MM.1S (cell line): Measurements from ENCODE around the gene PSMD3.

ENCODE experiments used
- DNase-seq: peaks from one replicate; pipeline ENCODE4 v3.0.0-alpha.2; 2015
- H2AFZ ChIP-seq: fragments of 300-600 bp; sonication (generic); 2 replicates; pipeline ENCODE4 v1.6.0; 2016; ENCODE audit warnings: antibody characterized with exemption, low read length
- H3F3A ChIP-seq: fragments of 300-600 bp; sonication (generic); 2 replicates; pipeline ENCODE4 v1.6.1; 2016; ENCODE audit warnings: mild to moderate bottlenecking, antibody characterized with exemption, low read length, moderate library complexity, mixed read lengths; ENCODE audit not compliant: insufficient read depth
- H3K27ac ChIP-seq: fragments of 300-600 bp; sonication (generic); 2 replicates; pipeline ENCODE4 v1.5.1; 2016; ENCODE audit warnings: mild to moderate bottlenecking, low read length
- H3K27me3 ChIP-seq: fragments of 300-600 bp; sonication (generic); replicated peaks from 2 replicates; pipeline ENCODE4 v1.6.0; 2016; ENCODE audit warnings: low read length; ENCODE audit not compliant: insufficient read depth
- H3K36me3 ChIP-seq: fragments of 300-600 bp; sonication (generic); replicated peaks from 2 replicates; pipeline ENCODE4 v1.6.1; 2016; ENCODE audit warnings: mild to moderate bottlenecking, low read length, mixed read lengths; ENCODE audit not compliant: insufficient read depth
- H3K4me1 ChIP-seq: fragments of 300-600 bp; sonication (generic); 2 replicates; pipeline ENCODE4 v1.6.1; 2016; ENCODE audit warnings: low read length, mixed read lengths
- H3K4me2 ChIP-seq: fragments of 300-600 bp; sonication (generic); 2 replicates; pipeline ENCODE4 v1.6.0; 2016; ENCODE audit warnings: low read depth, low read length
- H3K4me3 ChIP-seq: fragments of 300-600 bp; sonication (generic); 2 replicates; pipeline ENCODE4 v1.5.1; 2016; ENCODE audit warnings: low read length, mixed read lengths
- H3K79me2 ChIP-seq: fragments of 300-600 bp; sonication (generic); 2 replicates; pipeline ENCODE4 v1.6.1; 2016; ENCODE audit warnings: mixed run types, low read length, mixed read lengths
- H3K9ac ChIP-seq: fragments of 300-600 bp; sonication (generic); 2 replicates; pipeline ENCODE4 v1.6.1; 2016; ENCODE audit warnings: low read length, mixed read lengths
- H3K9me2 ChIP-seq: fragments of 300-600 bp; sonication (generic); replicated peaks from 2 replicates; pipeline ENCODE4 v1.6.1; 2016; ENCODE audit warnings: mild to moderate bottlenecking, low read length, mixed read lengths; ENCODE audit not compliant: insufficient read depth
- H3K9me3 ChIP-seq: fragments of 300-600 bp; sonication (generic); replicated peaks from 2 replicates; pipeline ENCODE4 v1.6.1; 2016; ENCODE audit warnings: mild to moderate bottlenecking, low read length, mixed read lengths; ENCODE audit not compliant: insufficient read depth
- H4K20me1 ChIP-seq: fragments of 300-600 bp; sonication (generic); 2 replicates; pipeline ENCODE4 v1.6.1; 2016; ENCODE audit warnings: mild to moderate bottlenecking, low read length, moderate library complexity, mixed read lengths; ENCODE audit not compliant: insufficient read depth
- CTCF ChIP-seq: fragments of 300-600 bp; sonication (generic); IDR thresholded peaks from 2 replicates; pipeline ENCODE4 v1.5.1; 2016; ENCODE audit warnings: antibody characterized with exemption, low read length, mixed read lengths
- EZH2 ChIP-seq: fragments of 300-600 bp; sonication (generic); optimal IDR thresholded peaks from 2 replicates; pipeline ENCODE3; 2017; ENCODE audit warnings: low read depth, mild to moderate bottlenecking, antibody characterized with exemption, low read length, mixed read lengths
- EZH2phosphoT487 ChIP-seq: fragments of 300-600 bp; sonication (generic); IDR thresholded peaks from 2 replicates; pipeline ENCODE4 v1.6.1; 2018; ENCODE audit warnings: antibody characterized with exemption, low read length

Gene PSMD3

GRCh38 chr17:40017422-40018080 is 36.9 kb downstream of the PSMD3 start:
- H3K36me3 ChIP-seq: no peaks in the 10 kb centered on the region
- H3K9ac ChIP-seq: no peak overlapping the region
- no peak overlapping the region for H3K4me3 ChIP-seq
- no peaks in the 10 kb centered on the region for H3K79me2 ChIP-seq
- H4K20me1 ChIP-seq: no peaks in the 10 kb centered on the region
- H3K27ac ChIP-seq: no peak overlapping the region
- no peaks in the 10 kb centered on the region for H3F3A ChIP-seq
- no peaks in the 10 kb centered on the region for H3K9me2 ChIP-seq
- no peaks in the 10 kb centered on the region for H3K4me1 ChIP-seq
- no peak for DNase-seq
- H3K9me3 ChIP-seq: no peaks in the 10 kb centered on the region
- no peak for TF ChIP-seq EZH2
- TF ChIP-seq EZH2phosphoT487: no peak
- TF ChIP-seq CTCF: no peak
- H3K27me3 ChIP-seq: no peaks in the 10 kb centered on the region
- no peak overlapping the region for H2AFZ ChIP-seq
- no peak overlapping the region for H3K4me2 ChIP-seq

- Histone ChIP-seq H3K9ac (no peak overlapping the region), H3K9me2 (no peaks in the 10 kb centered on the region), H3K4me2 (no peak overlapping the region), H3K79me2 (no peaks in the 10 kb centered on the region), H3F3A (no peaks in the 10 kb centered on the region), H3K27me3 (no peaks in the 10 kb centered on the region), H3K27ac (no peak overlapping the region), H3K4me3 (no peak overlapping the region), H3K36me3 (no peaks in the 10 kb centered on the region), H4K20me1 (no peaks in the 10 kb centered on the region), H3K9me3 (no peaks in the 10 kb centered on the region), H3K4me1 (no peaks in the 10 kb centered on the region), H2AFZ (no peak overlapping the region)
- TF ChIP-seq EZH2: no peak
- TF ChIP-seq EZH2phosphoT487: no peak
- no peak for TF ChIP-seq CTCF
- no peak for DNase-seq
Measured at GRCh38 chr17:40018211-40019121, 37.9 kb downstream of the PSMD3 start.

- no peaks in the 10 kb centered on the region for H3K27me3 ChIP-seq
- H3K36me3 ChIP-seq: no peaks in the 10 kb centered on the region
- no peak overlapping the region for H2AFZ ChIP-seq
- H3K9me3 ChIP-seq: no peaks in the 10 kb centered on the region
- no peaks in the 10 kb centered on the region for H3K4me1 ChIP-seq
- H3K4me2 ChIP-seq: no peak overlapping the region
- no peaks in the 10 kb centered on the region for H3K9me2 ChIP-seq
- H4K20me1 ChIP-seq: no peaks in the 10 kb centered on the region
- H3K4me3 ChIP-seq: no peak overlapping the region
- no peaks in the 10 kb centered on the region for H3K79me2 ChIP-seq
- H3K9ac ChIP-seq: no peak overlapping the region
- no peak for DNase-seq
- no peaks in the 10 kb centered on the region for H3F3A ChIP-seq
- no peak for TF ChIP-seq EZH2phosphoT487
- no peak for TF ChIP-seq CTCF
- TF ChIP-seq EZH2: no peak
- no peak overlapping the region for H3K27ac ChIP-seq
Measured at GRCh38 chr17:40019140-40019991, 38.8 kb downstream of the PSMD3 start.
